HG02588 (cell line): ENCODE measurements around the gene BEX4.
"Not testable (repeated sequence)": the region's sequence is repeated elsewhere in the genome, so short reads cannot be mapped to it uniquely, and the experiment has no call there.

ENCODE experiments used
- ATAC-seq: cut with Tn5 transposase; IDR thresholded peaks from one replicate; pipeline ENCODE4 v1.9.1; 2021; ENCODE audit warnings: mild to moderate bottlenecking, moderate library complexity; ENCODE audit not compliant: unreplicated experiment

Gene BEX4

GRCh38 chrX:103235608-103236007 is 20.7 kb downstream of the BEX4 start:
- ATAC-seq = not testable (repeated sequence)

DNA sequence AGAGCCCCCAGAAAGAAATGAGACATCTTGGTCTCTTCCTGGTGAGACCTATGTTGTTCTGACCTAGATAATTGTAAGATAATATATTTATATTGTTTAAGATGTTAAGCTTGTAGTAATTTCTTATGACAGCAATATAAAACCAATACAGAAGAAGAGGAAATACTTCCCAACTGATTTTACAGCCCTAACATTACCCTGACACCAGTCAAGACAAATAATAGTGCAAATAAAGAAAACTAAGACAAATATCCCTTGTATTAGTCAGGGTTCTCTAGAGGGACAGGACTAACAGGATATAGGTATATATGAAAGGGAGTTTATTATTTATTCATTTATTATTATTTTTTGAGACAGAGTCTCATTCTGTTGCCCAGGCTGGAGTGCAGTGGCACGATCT is 21.4 kb downstream of the BEX4 start:
- no peak for ATAC-seq

DNA sequence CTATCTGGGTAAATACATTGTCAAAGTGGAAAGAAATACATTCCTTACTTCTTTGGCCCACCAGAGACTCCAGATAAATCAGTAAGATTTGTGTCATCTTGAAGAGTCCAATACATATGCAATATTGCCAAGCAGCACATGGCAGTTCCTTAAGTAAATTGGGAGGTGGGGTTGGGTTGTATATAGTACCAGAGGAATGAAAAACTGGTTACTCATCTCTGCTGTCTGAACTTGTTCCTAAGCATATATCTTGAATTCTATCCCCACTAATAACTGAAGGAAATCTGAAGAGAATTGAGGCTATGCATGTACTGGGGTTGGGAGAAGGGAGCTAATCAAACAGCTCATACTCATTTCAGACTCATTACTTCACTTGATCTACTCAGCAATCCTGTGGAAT is 25.2 kb downstream of the BEX4 start:
- ATAC-seq = no peak

DNA sequence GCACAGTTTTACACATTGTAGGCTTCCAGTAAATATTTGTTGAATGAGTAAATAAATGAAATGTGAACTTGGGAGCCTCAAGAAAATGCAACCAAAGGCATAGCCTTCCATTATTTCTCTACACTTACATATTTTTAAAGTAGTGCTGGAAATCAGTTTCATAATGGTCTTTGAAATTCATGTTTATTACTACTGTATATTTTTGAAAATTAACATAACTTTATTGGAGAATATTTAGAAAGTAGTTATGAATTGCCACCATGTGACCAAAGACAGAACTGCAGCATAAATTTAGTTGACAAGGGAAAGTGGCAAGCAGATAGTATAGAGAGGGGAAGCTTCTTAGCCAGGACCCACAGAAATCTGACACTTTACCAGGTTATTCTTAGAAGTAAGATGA is 33.6 kb downstream of the BEX4 start:
- no peak for ATAC-seq

GRCh38 chrX:103249805-103250204 is 34.9 kb downstream of the BEX4 start:
- no peak for ATAC-seq

DNA sequence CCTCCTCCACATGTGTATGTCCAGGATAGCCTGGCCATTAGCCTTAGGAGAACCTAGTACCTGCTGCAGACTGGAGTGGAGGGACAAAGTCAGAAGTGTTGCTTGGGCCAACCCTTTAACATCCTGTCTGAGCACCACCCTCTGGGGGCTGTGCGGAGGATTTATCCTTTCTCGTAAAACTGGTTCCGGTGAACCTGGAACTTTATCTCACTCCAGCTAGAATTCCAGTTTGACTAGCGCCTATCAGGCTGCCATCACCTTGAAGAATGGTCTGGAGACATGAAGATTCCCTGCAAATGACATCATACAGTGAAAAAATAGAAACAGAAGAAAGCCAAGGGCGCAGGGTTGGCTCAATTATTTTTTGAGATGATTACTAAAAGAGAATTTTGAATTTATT is 36.1 kb downstream of the BEX4 start:
- no peak for ATAC-seq

DNA sequence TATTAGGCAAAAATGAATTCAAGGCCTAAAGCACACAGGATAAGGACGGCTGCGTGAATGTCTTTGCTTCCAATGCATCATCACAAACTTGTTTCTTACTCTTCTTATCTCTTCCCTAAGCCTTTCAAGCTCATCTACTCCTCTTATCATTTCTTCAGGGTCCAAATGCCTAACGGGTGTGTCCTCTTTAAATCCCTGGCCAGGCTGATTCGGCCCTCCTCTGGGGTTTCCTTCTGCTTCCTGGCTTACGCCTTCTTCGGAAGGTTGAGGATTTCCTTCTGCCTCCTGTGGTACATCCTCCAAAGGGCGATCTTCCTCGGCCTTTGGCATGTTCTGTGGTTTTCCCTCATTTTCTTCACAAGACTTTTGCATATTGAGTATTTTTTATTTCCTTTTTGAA is 38.7 kb downstream of the BEX4 start:
- ATAC-seq = no peak

DNA sequence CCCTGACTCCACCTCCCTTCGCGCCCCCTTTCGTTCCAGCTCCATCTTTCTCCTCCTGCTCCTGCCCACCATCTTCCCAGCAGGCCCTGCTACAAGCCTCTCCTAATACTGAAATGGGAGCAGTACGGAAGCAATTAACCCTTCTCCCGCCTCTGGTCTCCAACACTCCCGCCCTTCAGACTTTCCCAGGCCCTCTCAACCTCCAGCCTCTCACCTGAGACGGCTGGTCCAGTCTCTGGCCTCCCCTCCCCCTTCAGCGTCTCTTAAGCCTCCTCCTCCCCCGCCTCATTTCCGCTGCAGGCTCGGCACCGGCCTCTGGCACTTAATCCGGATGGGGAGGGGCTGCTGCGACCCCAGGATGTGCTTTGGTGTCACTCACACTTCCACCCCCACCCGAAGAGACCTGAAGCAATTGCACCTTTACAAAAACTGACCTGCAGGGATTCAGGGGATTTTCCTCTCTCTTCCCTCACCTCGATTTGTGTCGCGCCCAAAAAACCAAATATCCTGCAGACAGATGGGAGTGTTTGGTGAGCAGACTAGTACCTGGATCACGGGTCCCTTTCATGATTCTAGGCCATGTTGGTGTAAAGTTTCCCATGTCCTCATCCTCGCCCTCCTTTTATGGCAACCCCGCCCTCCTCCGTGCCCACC is 39.4 kb downstream of the BEX4 start:
- peak; percentile 63 for ATAC-seq

GRCh38 chrX:103254921-103255493 is 40.1 kb downstream of the BEX4 start, which contains the start of gene TCEAL8:
TCEAL8 (minus strand) TSS chrX:103255155; CDS start chrX:103253979, 1,176 bp downstream.
- ATAC-seq = peak; percentile 96

DNA sequence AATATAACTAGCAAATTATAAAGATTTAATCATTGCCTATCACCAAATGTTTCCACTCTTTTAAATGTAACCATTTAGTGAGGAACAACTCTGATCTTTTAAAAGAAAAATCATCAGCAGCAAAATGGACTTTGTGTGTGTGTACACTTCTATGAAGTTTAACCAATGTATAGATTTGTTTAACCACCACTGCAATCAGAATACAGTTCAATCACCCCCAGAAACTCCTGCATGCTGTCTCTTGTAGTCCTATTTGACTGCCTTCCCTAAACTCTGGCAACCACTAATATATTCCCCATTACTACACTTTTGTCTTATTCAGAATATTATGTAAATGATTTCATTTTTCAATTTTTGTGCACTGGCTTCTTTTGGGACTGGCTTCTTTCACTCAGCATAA is 41.7 kb downstream of the BEX4 start:
- no peak for ATAC-seq

DNA sequence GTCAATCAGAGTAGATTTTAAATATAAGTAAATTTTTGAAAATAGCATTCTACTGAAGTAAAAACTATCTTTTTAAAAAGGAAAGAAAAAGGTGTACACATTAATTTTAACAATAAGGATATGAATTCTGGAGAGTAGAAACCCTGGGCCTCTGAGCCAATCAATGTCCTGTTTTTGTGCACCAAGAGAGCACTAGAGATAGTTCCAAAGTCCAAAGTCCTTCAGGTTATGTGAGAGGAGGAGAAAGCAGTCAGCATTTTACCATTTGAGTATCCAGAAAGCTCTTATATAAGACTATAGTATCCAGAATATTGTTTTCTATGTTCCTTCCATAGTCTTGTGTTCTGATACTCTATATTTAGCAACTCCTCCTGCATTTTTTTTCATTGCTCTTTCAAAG is 43.4 kb downstream of the BEX4 start:
- no peak for ATAC-seq
